BE2C (cell line): Measurements from ENCODE around the gene AACS.

Experiments used
- DNase-seq: peaks from one replicate; pipeline ENCODE4 v3.0.0-alpha.2; 2020
- H3K27me3 ChIP-seq: fragments of 250-450 bp; sonication (Bioruptor Pico); 2 replicates; pipeline ENCODE4 v1.5.1; 2020; ENCODE audit warnings: mild to moderate bottlenecking
- H3K36me3 ChIP-seq: fragments of 250-450 bp; sonication (Bioruptor Pico); 2 replicates; pipeline ENCODE4 v1.5.1; 2020; ENCODE audit warnings: mild to moderate bottlenecking
- H3K4me1 ChIP-seq: fragments of 250-450 bp; sonication (Bioruptor Pico); 2 replicates; pipeline ENCODE4 v1.5.1; 2020
- H3K4me3 ChIP-seq: 2 replicates; pipeline ENCODE4 v1.5.1; 2011; ENCODE audit warnings: low read depth, low read length
- H3K9me3 ChIP-seq: fragments of 250-450 bp; sonication (Bioruptor Pico); 2 replicates; pipeline ENCODE4 v1.5.1; 2020
- CTCF ChIP-seq: IDR thresholded peaks from 2 replicates; pipeline ENCODE4 v1.5.1; 2012; ENCODE audit warnings: mild to moderate bottlenecking, low read depth, low read length

AACS gene

DNA sequence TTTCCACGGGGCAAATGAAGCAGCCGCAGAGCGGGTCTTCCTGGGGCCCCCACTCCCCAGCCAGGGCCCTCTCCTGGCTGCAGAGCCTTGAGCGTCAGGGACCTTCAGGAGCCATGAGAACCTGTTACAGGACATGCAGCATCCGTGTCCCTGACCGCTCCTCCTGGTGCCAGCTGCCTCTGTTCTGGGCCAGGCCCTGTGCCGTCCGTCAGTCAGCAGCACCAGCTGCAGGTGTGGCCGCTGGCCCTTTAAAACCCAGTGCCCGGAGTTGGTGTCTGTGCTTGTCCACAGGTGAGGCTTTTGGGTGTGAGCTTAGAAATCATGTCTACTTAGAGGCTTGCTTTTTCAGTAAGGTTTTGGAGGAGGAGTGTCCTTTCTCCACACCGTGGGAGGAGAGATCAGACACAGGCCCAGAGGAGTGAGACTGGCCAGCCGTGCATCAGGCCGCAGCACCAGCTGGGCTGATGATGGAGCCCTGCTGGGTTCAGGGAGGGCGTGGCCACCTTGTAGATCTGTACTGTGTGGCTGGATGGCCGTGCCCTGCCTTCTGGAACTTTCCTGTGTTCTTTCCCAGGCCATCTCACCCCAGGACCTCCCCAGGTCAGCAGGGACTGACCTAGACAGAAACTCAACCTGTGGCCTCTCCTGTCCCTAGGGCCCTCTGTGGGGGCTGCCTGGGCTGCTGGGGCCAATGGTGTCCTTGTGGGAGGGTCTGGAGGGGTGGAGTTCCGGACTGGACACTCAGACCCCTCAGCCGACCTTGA is 27.1 kb downstream of the AACS start:
- TF ChIP-seq CTCF = no peak
- DNase-seq = no peak
- no peak overlapping the region for H3K4me3 ChIP-seq
- H3K36me3 ChIP-seq = peaks cover 25% of the 10 kb centered on the region
- no peaks in the 10 kb centered on the region for H3K4me1 ChIP-seq
- no peaks in the 10 kb centered on the region for H3K27me3 ChIP-seq
- no peaks in the 10 kb centered on the region for H3K9me3 ChIP-seq

DNA sequence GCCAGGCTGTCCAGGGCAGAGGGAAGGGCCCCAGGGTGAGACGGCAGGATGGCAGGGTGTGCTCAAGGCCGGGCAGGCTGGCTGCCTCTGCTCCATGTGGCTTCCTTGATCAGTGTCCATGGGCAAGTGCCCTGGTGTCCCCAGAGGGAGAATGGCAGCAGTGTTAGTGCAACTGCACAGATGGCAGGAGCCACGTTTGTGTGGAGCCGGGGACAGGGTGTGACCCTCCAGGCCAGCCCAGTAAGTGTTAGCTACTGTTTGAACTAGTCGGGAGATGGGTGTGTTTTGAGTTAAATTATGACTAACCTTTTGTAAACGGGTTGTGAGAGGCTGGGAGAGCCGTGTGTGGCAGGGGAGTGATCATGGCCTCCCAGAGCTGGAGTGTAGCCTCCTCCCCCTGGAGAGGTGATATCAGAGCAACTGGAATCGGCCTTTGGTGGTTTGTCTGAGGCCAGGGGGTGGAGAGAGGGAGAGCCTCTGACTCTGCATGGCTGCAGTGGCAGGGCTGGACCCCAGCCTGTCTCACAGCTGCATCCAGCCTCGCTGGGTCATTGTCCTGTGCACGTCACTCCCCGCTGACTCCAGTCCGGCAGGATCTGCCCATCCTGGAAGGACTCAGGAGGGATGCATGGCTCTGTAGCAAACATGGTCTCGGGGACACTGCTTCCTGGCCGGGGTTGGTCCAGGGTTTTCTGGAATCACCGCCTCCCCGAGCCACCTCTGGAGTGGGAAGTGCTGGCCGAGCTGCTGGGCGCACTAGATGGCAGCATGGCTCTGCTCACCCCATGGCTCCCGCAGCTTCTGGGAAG is 27.8 kb downstream of the AACS start:
- peaks cover 21% of the 10 kb centered on the region for H3K36me3 ChIP-seq
- TF ChIP-seq CTCF = no peak
- no peaks in the 10 kb centered on the region for H3K9me3 ChIP-seq
- H3K27me3 ChIP-seq = no peaks in the 10 kb centered on the region
- no peak overlapping the region for H3K4me3 ChIP-seq
- H3K4me1 ChIP-seq = no peaks in the 10 kb centered on the region
- DNase-seq = no peak

DNA sequence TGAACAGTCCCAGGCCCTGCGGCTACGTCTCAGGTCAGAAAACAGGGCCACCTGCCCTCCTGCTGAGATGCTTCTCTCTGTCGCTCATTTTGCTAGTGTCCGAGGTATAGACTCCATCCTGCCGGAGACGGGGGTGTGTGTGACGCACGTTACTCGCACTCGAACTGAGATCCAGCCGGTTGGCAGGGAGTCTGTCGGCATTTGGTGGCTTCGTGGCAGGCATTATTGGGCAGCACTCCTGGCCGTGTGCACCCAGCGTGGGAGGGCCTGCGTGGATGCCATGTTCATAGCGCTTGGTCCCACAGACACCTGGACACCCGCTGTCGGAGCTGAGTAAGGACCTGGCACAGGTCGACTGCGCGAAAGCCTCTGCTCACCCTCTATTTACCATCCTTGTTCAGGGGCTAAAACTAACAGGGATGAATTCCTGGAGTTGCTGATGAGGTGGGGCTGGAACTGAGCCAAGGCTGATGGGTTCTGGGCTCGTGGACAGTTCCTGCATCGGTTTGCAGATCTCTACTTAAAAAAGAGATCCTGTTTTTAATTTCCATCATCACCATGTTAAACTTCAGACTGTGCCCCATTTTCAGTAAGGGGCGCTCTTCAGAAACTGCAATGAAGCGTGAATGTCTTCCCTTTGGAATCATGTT is 28.6 kb downstream of the AACS start:
- no peak for DNase-seq
- no peak for TF ChIP-seq CTCF
- no peaks in the 10 kb centered on the region for H3K4me1 ChIP-seq
- no peaks in the 10 kb centered on the region for H3K9me3 ChIP-seq
- H3K27me3 ChIP-seq = no peaks in the 10 kb centered on the region
- H3K36me3 ChIP-seq = peaks cover 21% of the 10 kb centered on the region
- H3K4me3 ChIP-seq = no peak overlapping the region

DNA sequence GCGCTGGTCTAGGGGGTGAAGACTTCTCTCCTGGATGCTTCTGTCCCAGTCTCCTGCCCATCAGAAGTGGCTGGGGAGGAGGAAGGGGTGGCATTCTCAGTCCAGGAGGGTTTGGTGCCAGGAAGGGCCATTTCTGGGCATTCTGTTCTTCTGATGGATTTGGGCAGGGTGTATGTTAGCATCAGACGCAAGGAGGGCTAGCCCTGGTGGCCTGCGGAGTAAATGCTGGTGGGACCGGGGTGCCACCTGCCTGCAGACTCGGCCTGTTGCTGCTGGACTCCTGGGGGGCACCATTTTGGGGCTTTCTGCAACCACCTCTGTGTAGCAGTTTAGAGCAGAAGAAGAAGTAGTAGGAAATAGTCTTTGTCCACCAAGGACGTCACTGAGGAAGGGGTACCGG is 31.7 kb downstream of the AACS start:
- DNase-seq = no peak
- Histone ChIP-seq H3K9me3 (no peaks in the 10 kb centered on the region), H3K4me3 (no peak overlapping the region), H3K4me1 (no peaks in the 10 kb centered on the region; the same call in 1 of the 2 replicates), H3K36me3 (peaks cover 8% of the 10 kb centered on the region), H3K27me3 (no peaks in the 10 kb centered on the region)
- TF ChIP-seq CTCF = no peak

DNA sequence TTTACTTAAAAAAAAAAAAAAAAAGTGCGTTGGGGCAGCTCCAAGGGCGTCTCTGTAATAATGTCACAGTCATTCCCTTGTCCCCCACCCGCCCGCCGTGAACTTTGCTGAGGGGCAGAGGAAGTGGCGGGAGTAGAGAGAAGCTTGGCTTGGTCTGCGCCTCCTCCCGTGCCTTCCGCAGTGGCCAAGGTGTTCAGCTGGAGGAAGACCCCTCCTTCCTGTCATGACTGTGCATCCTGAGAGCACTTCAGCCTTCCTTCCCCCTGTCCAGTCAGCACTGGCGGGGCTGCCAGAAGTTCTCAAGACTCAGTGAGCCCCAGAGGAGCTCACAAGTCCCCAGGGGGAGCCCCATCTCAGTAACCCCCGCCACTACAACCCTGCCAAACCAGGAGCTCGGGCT is 32.2 kb downstream of the AACS start:
- H3K36me3 ChIP-seq = peaks cover 3% of the 10 kb centered on the region; the same call in 1 of the 2 replicates
- no peak for DNase-seq
- no peak overlapping the region for H3K4me3 ChIP-seq
- no peaks in the 10 kb centered on the region; the same call in 1 of the 2 replicates for H3K4me1 ChIP-seq
- H3K9me3 ChIP-seq = no peaks in the 10 kb centered on the region
- no peak for TF ChIP-seq CTCF
- no peaks in the 10 kb centered on the region for H3K27me3 ChIP-seq
